HUDEP-2 (cell line): Measurements from ENCODE around the gene WNT5B.

Source experiments
- DNase-seq, 76 experiments: peaks; one replicate each; lab custom pipeline; 2025; ENCODE audit not compliant: unreplicated experiment in 76 of 76; lab: John Stamatoyannopoulos, UW

Gene WNT5B

GRCh38 chr12:1622406-1622805, 6.6 kb upstream of the WNT5B start:
- no peak for DNase-seq

- DNase-seq: no peak
These were observed 504 bp downstream of the WNT5B start for GRCh38 chr12:1629338-1630132.

GRCh38 chr12:1630133-1630826, 1.2 kb downstream of the WNT5B start:
- DNase-seq: peak in 9 of 76 experiments; percentile 11 to 25 (median 15)

- no peak for DNase-seq
These were observed 2.0 kb downstream of the WNT5B start for GRCh38 chr12:1630827-1631591.

- no peak for DNase-seq
These were observed 3.7 kb downstream of the WNT5B start for GRCh38 chr12:1632702-1633101.

GRCh38 chr12:1633459-1633858, 4.4 kb downstream of the WNT5B start:
- no peak for DNase-seq

- no peak for DNase-seq
These were observed 5.1 kb downstream of the WNT5B start for GRCh38 chr12:1634149-1634548.

GRCh38 chr12:1634590-1635191, 5.7 kb downstream of the WNT5B start:
- peak in 67 of 76 experiments; percentile 9 to 82 (median 59) for DNase-seq

- DNase-seq: no peak
These were observed 6.5 kb downstream of the WNT5B start for GRCh38 chr12:1635301-1636095.

- DNase-seq: no peak
These were observed 9.2 kb downstream of the WNT5B start for GRCh38 chr12:1638203-1638602.

- DNase-seq: no peak
These were observed 10.5 kb downstream of the WNT5B start for GRCh38 chr12:1639538-1639937.

GRCh38 chr12:1640328-1641234, 11.6 kb downstream of the WNT5B start:
- no peak for DNase-seq

- DNase-seq: no peak
These were observed 13.5 kb downstream of the WNT5B start for GRCh38 chr12:1642513-1642912.

GRCh38 chr12:1643043-1643442, 14.0 kb downstream of the WNT5B start:
- no peak for DNase-seq

GRCh38 chr12:1643905-1644533, 15.0 kb downstream of the WNT5B start:
- DNase-seq: no peak

GRCh38 chr12:1644534-1645438, 15.8 kb downstream of the WNT5B start:
- DNase-seq: peak in 11 of 76 experiments; percentile 7 to 46 (median 20)

- no peak for DNase-seq
These were observed 16.8 kb downstream of the WNT5B start for GRCh38 chr12:1645819-1646218.
